IPS-20b (cell line): ENCODE measurements around the gene HACD2.

Source experiments
- H3K27ac ChIP-seq: one replicate; pipeline ENCODE4 v1.5.1; 2013; ENCODE audit warnings: low read length
- H3K27me3 ChIP-seq: 2 replicates; pipeline ENCODE4 v1.6.1; 2013; ENCODE audit warnings: mild to moderate bottlenecking, low read length, inconsistent platforms; ENCODE audit not compliant: insufficient read depth
- H3K36me3 ChIP-seq: 2 replicates; pipeline ENCODE4 v1.6.1; 2013; ENCODE audit warnings: low read depth, mild to moderate bottlenecking, inconsistent platforms, low read length, moderate library complexity; ENCODE audit not compliant: insufficient read depth
- H3K4me1 ChIP-seq: 2 replicates; pipeline ENCODE4 v1.6.1; 2013; ENCODE audit warnings: mild to moderate bottlenecking, control low read depth, inconsistent platforms, low read length, moderate library complexity; ENCODE audit not compliant: insufficient read depth
- H3K4me3 ChIP-seq: 2 replicates; pipeline ENCODE4 v1.5.1; 2013; ENCODE audit warnings: mild to moderate bottlenecking, low read length, inconsistent platforms
- H3K9ac ChIP-seq: 2 replicates; pipeline ENCODE4 v1.6.1; 2013; ENCODE audit warnings: low read depth, mild to moderate bottlenecking, inconsistent platforms, low read length, moderate library complexity
- H3K9me3 ChIP-seq: 2 replicates; pipeline ENCODE4 v1.6.1; 2013; ENCODE audit warnings: mild to moderate bottlenecking, low read depth, low read length, inconsistent platforms; ENCODE audit not compliant: insufficient read depth

Gene HACD2

DNA sequence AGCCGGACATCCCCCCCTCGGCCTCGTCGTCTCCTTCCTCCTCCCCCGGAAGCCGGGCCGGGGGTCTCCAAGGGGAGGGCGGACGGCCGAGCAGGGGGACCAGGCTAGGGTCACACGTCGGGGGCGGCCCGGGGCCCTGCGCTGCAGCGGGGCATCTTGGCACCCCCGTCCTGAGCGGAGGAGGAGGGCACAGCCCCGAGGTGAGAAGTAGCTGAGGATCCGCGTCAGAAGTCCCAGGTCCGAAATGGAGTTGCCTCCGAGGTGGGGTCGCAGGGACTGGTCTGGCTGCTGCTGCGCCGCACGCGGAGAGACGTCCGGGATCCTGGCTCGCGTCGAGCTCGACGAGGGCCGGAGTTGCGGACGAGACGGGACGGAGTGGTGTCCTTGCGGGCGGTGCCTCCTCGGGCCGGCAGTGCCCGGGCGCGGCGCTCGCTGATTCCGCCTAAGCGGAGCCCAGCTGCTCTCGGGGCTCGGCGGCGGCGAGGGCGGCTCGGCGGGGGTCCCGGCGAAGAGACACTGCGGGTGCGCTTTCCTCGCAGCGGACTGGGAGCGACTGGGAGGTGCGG, 136.2 kb downstream of the HACD2 start, which contains the start of gene ADCY5:
TSS of gene ADCY5 (minus strand) at position 555 of the 566 bp plus-strand sequence. CDS start at position 10, 545 bp downstream.
- no peak within 1 kb of the TSS for H3K27ac ChIP-seq
- H3K4me1 ChIP-seq: peaks cover 4% of the 10 kb centered on the region; the same call in 1 of the 2 replicates
- H3K9me3 ChIP-seq: no peaks in the 10 kb centered on the region
- peak within 1 kb of the TSS; percentile 68; the same call in 1 of the 2 replicates for H3K4me3 ChIP-seq
- H3K9ac ChIP-seq: no peak within 1 kb of the TSS
- H3K27me3 ChIP-seq: peaks cover 68% of the 10 kb centered on the region
- no peaks in the 10 kb centered on the region for H3K36me3 ChIP-seq

GRCh38 chr3:123447749-123448517, 136.9 kb downstream of the HACD2 start:
- no peaks in the 10 kb centered on the region for H3K36me3 ChIP-seq
- peak overlapping the region; percentile 68; the same call in 1 of the 2 replicates for H3K4me3 ChIP-seq
- H3K27ac ChIP-seq: no peak overlapping the region
- H3K27me3 ChIP-seq: peaks cover 68% of the 10 kb centered on the region
- no peaks in the 10 kb centered on the region for H3K9me3 ChIP-seq
- peaks cover 4% of the 10 kb centered on the region; the same call in 1 of the 2 replicates for H3K4me1 ChIP-seq
- H3K9ac ChIP-seq: no peak overlapping the region

DNA sequence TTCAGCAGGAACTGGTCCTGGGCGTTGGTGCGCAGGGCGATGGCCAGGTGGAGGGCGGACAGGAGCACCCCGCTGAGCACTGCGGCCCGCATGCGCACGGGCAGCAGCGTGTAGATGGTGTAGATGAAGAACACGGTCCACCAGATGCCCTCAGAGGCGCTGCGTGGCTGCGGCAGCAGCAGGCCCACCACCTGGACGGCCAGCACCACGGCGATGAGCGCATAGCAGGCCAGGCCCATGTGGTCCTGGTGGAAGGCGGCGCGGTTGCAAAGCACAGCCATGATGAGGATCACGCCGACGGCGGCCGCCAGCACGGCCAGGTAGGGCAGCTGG, 137.5 kb downstream of the HACD2 start:
- no peak overlapping the region for H3K4me3 ChIP-seq
- no peak overlapping the region for H3K27ac ChIP-seq
- peaks cover 4% of the 10 kb centered on the region; the same call in 1 of the 2 replicates for H3K4me1 ChIP-seq
- H3K9me3 ChIP-seq: no peaks in the 10 kb centered on the region
- no peaks in the 10 kb centered on the region for H3K36me3 ChIP-seq
- peaks cover 68% of the 10 kb centered on the region for H3K27me3 ChIP-seq
- no peak overlapping the region for H3K9ac ChIP-seq

DNA sequence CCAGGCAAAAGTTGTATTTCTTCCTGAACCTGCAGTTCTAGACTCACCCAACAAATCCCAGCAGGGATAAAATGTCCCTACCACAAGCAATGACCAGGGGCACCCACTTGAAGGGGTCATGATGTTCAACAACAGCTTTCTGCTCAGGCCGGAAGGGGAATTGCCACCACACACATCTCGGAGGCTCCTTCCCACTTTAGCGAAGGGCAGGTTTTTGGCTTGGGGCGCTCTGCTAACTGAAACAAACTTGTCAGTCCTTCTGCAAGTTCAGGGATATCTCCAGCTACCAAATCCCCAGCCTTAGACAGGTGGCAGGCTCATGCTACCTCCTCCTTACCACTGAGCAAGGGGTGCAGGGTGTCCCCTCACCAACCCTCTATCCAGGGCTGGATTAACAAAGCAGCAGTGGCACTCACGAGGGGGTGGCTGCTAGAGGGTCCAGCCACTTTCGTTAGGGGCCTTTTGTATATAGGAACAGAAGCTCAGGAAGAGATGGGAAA, 138.2 kb downstream of the HACD2 start:
- peaks cover 68% of the 10 kb centered on the region for H3K27me3 ChIP-seq
- no peak overlapping the region for H3K27ac ChIP-seq
- H3K9me3 ChIP-seq: no peaks in the 10 kb centered on the region

GRCh38 chr3:123446210-123446609, 138.6 kb downstream of the HACD2 start:
- no peaks in the 10 kb centered on the region for H3K36me3 ChIP-seq
- no peak overlapping the region for H3K9ac ChIP-seq
- peaks cover 65% of the 10 kb centered on the region for H3K27me3 ChIP-seq
- H3K4me3 ChIP-seq: no peak overlapping the region
- peaks cover 4% of the 10 kb centered on the region; the same call in 1 of the 2 replicates for H3K4me1 ChIP-seq
- no peaks in the 10 kb centered on the region for H3K9me3 ChIP-seq
- H3K27ac ChIP-seq: no peak overlapping the region

More for the DNA sequence above, 138.2 kb downstream of the HACD2 start:
- H3K36me3 ChIP-seq: no peaks in the 10 kb centered on the region
- H3K4me3 ChIP-seq: no peak overlapping the region
- no peak overlapping the region for H3K9ac ChIP-seq
- H3K4me1 ChIP-seq: peaks cover 4% of the 10 kb centered on the region; the same call in 1 of the 2 replicates

DNA sequence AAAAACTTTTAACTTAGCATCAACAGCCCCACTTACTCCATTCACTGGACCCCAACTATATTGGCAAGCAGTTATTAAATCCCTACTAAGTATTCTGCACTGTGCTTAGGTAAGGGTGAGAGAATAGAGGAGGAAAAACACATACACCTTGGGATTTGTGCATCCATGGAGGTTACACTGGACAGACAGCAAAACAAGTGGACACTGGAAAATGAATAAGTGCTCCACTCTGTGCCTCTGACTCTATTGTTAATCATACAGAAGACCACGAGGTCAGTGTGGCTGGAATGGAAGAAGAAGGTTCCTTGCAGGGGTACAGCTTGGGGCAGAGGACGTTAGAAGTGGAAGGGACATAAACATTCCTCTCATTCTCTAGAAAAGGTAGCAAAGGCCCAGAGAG, 139.2 kb downstream of the HACD2 start:
- Histone ChIP-seq H3K4me3 (no peak overlapping the region), H3K9me3 (no peaks in the 10 kb centered on the region), H3K27ac (no peak overlapping the region), H3K27me3 (peaks cover 60% of the 10 kb centered on the region), H3K36me3 (no peaks in the 10 kb centered on the region), H3K9ac (no peak overlapping the region), H3K4me1 (peaks cover 4% of the 10 kb centered on the region; the same call in 1 of the 2 replicates)

DNA sequence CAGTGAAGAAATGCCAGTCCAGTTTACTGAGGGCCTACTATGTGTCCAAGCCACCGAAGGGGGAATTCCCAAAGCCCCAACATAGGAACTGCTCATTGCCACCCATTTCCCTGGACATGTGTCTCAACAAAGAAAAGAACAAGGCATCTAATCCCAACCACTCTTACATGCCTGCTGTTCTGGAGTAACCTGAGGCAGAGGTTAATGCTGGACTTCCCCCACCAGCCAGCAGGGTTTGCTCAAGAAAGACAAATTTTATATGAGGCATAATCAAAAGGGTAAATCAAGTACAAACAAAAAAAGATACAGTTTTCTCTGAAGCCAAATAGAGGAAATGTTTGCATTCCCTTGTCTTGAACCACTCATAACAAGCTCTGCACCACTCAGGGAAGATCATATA, 140.1 kb downstream of the HACD2 start:
- H3K9me3 ChIP-seq: no peaks in the 10 kb centered on the region
- peaks cover 50% of the 10 kb centered on the region for H3K27me3 ChIP-seq
- no peak overlapping the region for H3K27ac ChIP-seq
- H3K36me3 ChIP-seq: no peaks in the 10 kb centered on the region
- peaks cover 4% of the 10 kb centered on the region; the same call in 1 of the 2 replicates for H3K4me1 ChIP-seq
- H3K9ac ChIP-seq: no peak overlapping the region
- no peak overlapping the region for H3K4me3 ChIP-seq

GRCh38 chr3:123444023-123444422, 140.8 kb downstream of the HACD2 start:
- Histone ChIP-seq H3K9me3 (no peaks in the 10 kb centered on the region), H3K36me3 (no peaks in the 10 kb centered on the region), H3K4me1 (peaks cover 4% of the 10 kb centered on the region; the same call in 1 of the 2 replicates), H3K9ac (no peak overlapping the region), H3K4me3 (no peak overlapping the region), H3K27ac (no peak overlapping the region), H3K27me3 (peaks cover 46% of the 10 kb centered on the region)

DNA sequence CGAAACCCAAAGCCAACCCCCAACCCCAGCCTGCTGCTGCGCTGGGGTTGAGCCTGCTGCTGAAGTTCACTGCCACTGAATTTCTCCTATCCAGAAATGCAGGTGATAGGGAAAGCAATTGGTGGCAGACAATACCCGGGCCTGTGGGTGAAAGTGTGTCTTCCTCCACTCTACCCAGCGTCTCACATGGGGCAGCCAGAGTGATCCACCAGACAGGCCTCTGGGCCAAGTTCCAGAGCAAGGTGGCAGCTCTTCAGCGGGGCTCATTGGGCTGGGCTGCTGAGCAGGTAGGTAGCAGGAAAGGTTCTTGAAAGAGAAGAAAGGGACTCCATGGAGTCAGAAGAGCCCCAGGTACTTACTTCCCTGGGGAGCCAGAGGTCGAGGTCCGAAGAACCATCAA, 141.9 kb downstream of the HACD2 start:
- Histone ChIP-seq H3K27ac (no peak overlapping the region), H3K4me3 (no peak overlapping the region), H3K9me3 (no peaks in the 10 kb centered on the region), H3K4me1 (peaks cover 4% of the 10 kb centered on the region; the same call in 1 of the 2 replicates), H3K9ac (no peak overlapping the region), H3K27me3 (peaks cover 35% of the 10 kb centered on the region), H3K36me3 (no peaks in the 10 kb centered on the region)

DNA sequence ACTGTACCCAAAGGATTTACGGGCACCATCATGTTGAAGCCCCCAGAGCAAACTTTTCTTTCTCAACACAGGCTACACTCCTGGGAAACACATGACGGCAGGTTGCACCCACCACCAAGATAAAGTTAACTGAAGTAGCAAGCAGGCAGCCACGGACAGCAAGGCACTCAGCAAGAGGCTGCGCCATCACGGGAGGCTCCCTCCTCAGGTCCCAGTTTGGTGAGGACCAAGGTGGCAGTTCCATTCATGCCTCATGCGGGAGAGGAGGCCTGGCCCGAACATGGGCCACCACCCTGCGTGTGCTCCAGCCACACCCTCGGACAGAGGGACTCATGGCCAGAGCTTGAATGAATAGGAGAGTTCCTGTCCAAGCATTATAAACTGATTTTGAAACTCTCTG, 142.7 kb downstream of the HACD2 start:
- peaks cover 4% of the 10 kb centered on the region; the same call in 1 of the 2 replicates for H3K4me1 ChIP-seq
- H3K36me3 ChIP-seq: no peaks in the 10 kb centered on the region
- no peaks in the 10 kb centered on the region for H3K9me3 ChIP-seq
- H3K9ac ChIP-seq: no peak overlapping the region
- H3K27ac ChIP-seq: no peak overlapping the region
- H3K4me3 ChIP-seq: no peak overlapping the region
- peaks cover 28% of the 10 kb centered on the region for H3K27me3 ChIP-seq
